ENCODE measurements around the gene CDYL.

CDYL gene

GRCh38 chr6:4778086-4778485, 1.9 kb downstream of the CDYL start:
- no peak overlapping the region for H3K27ac ChIP-seq (ENCODE audit: low read depth, low read length, poor library complexity, severe bottlenecking)
- peaks cover 10% of the 10 kb centered on the region for H3K9me3 ChIP-seq (ENCODE audit: low read length)
- H3K4me3 ChIP-seq (ENCODE audit: low read depth, low read length, poor library complexity, severe bottlenecking) = no peak overlapping the region
- H3K9me2 ChIP-seq (ENCODE audit: low read depth, low read length) = no peaks in the 10 kb centered on the region
- H3K4me2 ChIP-seq (ENCODE audit: low read length) = peak overlapping the region; percentile 92
- peaks cover 6% of the 10 kb centered on the region; the same call in 1 of the 2 replicates for H3K27me3 ChIP-seq (ENCODE audit: insufficient read depth, low read length)
- H4K20me1 ChIP-seq (ENCODE audit: insufficient read depth, low read length) = no peaks in the 10 kb centered on the region
- H3K79me2 ChIP-seq (ENCODE audit: insufficient read depth, low read length) = no peaks in the 10 kb centered on the region
- no peak overlapping the region for H2AFZ ChIP-seq (ENCODE audit: low read length)
- H3F3A ChIP-seq (ENCODE audit: insufficient read depth, low read length) = no peaks in the 10 kb centered on the region
- no peak overlapping the region for H3K9ac ChIP-seq (ENCODE audit: low read length)
- no peak for TF ChIP-seq EZH2 (IDR thresholded peaks at IDR 0.05; ENCODE audit: borderline replicate concordance, low read length)
- TF ChIP-seq CTCF (IDR thresholded peaks at IDR 0.05; ENCODE audit: low read length) = no peak
- H3K36me3 ChIP-seq (ENCODE audit: insufficient read depth, low read length) = peaks cover 11% of the 10 kb centered on the region; the same call in 1 of the 2 replicates
- peaks cover 10% of the 10 kb centered on the region for H3K4me1 ChIP-seq (ENCODE audit: insufficient read depth, low read length, severe bottlenecking)

- Histone ChIP-seq H3K9ac (ENCODE audit: low read length) (no peak overlapping the region), H3K79me2 (ENCODE audit: insufficient read depth, low read length) (0 out of 2 replicates have a peak, but pooled peaks cover 6% of the 10 kb centered on the region), H3K9me3 (ENCODE audit: low read length) (peaks cover 13% of the 10 kb centered on the region), H2AFZ (ENCODE audit: low read length) (no peak overlapping the region), H3K27ac (ENCODE audit: low read depth, low read length, poor library complexity, severe bottlenecking) (no peak overlapping the region), H3K9me2 (ENCODE audit: low read depth, low read length) (no peaks in the 10 kb centered on the region), H4K20me1 (ENCODE audit: insufficient read depth, low read length) (no peaks in the 10 kb centered on the region), H3K4me3 (ENCODE audit: low read depth, low read length, poor library complexity, severe bottlenecking) (no peak overlapping the region), H3F3A (ENCODE audit: insufficient read depth, low read length) (no peaks in the 10 kb centered on the region), H3K4me1 (ENCODE audit: insufficient read depth, low read length, severe bottlenecking) (peaks cover 10% of the 10 kb centered on the region), H3K36me3 (ENCODE audit: insufficient read depth, low read length) (peaks cover 11% of the 10 kb centered on the region; the same call in 1 of the 2 replicates), H3K27me3 (ENCODE audit: insufficient read depth, low read length) (peaks cover 6% of the 10 kb centered on the region; the same call in 1 of the 2 replicates), H3K4me2 (ENCODE audit: low read length) (no peak overlapping the region)
- TF ChIP-seq CTCF (IDR thresholded peaks at IDR 0.05; ENCODE audit: low read length) = no peak
- TF ChIP-seq EZH2 (IDR thresholded peaks at IDR 0.05; ENCODE audit: borderline replicate concordance, low read length) = no peak
Observed at GRCh38 chr6:4780360-4780812, 4.2 kb downstream of the CDYL start.

- TF ChIP-seq EZH2 (IDR thresholded peaks at IDR 0.05; ENCODE audit: borderline replicate concordance, low read length) = no peak
- TF ChIP-seq CTCF (IDR thresholded peaks at IDR 0.05; ENCODE audit: low read length) = no peak
- Histone ChIP-seq H4K20me1 (ENCODE audit: insufficient read depth, low read length) (no peaks in the 10 kb centered on the region), H3K9ac (ENCODE audit: low read length) (no peak overlapping the region)
Observed at GRCh38 chr6:4781426-4781825, 5.2 kb downstream of the CDYL start.

More at GRCh38 chr6:4781426-4781825, 5.2 kb downstream of the CDYL start:
- H3K4me2 ChIP-seq (ENCODE audit: low read length) = no peak overlapping the region
- H3K9me2 ChIP-seq (ENCODE audit: low read depth, low read length) = no peaks in the 10 kb centered on the region
- H3K4me1 ChIP-seq (ENCODE audit: insufficient read depth, low read length, severe bottlenecking) = peaks cover 10% of the 10 kb centered on the region
- no peak overlapping the region for H2AFZ ChIP-seq (ENCODE audit: low read length)
- H3K36me3 ChIP-seq (ENCODE audit: insufficient read depth, low read length) = peaks cover 11% of the 10 kb centered on the region; the same call in 1 of the 2 replicates
- peaks cover 6% of the 10 kb centered on the region; the same call in 1 of the 2 replicates for H3K27me3 ChIP-seq (ENCODE audit: insufficient read depth, low read length)
- H3K79me2 ChIP-seq (ENCODE audit: insufficient read depth, low read length) = 0 out of 2 replicates have a peak, but pooled peaks cover 6% of the 10 kb centered on the region
- H3F3A ChIP-seq (ENCODE audit: insufficient read depth, low read length) = no peaks in the 10 kb centered on the region
- peaks cover 13% of the 10 kb centered on the region for H3K9me3 ChIP-seq (ENCODE audit: low read length)
- no peak overlapping the region for H3K4me3 ChIP-seq (ENCODE audit: low read depth, low read length, poor library complexity, severe bottlenecking)
- no peak overlapping the region for H3K27ac ChIP-seq (ENCODE audit: low read depth, low read length, poor library complexity, severe bottlenecking)
